ENCODE results near the gene AGAP3.

- TF ChIP-seq EZH2 (IDR thresholded peaks at IDR 0.05; ENCODE audit: insufficient read depth, poor library complexity, severe bottlenecking) (no peak), EZH2phosphoT487 (IDR thresholded peaks at IDR 0.05; ENCODE audit: insufficient read depth, low read depth) (no peak)
Observed at GRCh38 chr7:151135866-151136843, 49.9 kb downstream of the AGAP3 start.

Data from GM23248 (cell line).